ENCODE results near the gene CHIA.

DNA sequence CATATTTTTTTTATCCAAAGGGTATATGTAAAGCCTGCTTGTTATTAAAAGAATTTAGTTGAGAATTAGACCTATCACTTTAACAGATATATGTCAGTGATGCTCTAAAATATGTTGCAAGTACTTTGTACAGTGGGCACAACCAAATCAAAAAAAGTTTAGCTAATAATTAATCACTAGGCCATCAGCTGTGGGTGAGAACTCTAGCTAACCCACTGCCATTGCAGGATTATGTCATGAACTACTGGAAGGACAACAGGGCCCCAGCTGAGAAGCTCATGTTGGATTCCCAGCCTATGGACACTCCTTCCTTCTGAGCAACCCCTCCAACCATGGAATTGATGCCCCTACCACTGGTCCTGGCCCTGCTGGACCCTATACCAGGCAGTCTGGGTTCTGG, 6.8 kb upstream of the CHIA start:
- no peak for TF ChIP-seq EZH2 (IDR thresholded peaks at IDR 0.05; ENCODE audit: borderline replicate concordance)
- TF ChIP-seq, protein P1, sequence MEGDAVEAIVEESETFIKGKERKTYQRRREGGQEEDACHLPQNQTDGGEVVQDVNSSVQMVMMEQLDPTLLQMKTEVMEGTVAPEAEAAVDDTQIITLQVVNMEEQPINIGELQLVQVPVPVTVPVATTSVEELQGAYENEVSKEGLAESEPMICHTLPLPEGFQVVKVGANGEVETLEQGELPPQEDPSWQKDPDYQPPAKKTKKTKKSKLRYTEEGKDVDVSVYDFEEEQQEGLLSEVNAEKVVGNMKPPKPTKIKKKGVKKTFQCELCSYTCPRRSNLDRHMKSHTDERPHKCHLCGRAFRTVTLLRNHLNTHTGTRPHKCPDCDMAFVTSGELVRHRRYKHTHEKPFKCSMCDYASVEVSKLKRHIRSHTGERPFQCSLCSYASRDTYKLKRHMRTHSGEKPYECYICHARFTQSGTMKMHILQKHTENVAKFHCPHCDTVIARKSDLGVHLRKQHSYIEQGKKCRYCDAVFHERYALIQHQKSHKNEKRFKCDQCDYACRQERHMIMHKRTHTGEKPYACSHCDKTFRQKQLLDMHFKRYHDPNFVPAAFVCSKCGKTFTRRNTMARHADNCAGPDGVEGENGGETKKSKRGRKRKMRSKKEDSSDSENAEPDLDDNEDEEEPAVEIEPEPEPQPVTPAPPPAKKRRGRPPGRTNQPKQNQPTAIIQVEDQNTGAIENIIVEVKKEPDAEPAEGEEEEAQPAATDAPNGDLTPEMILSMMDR (IDR thresholded peaks at IDR 0.05; ENCODE audit: poor library complexity) = no peak

Measured in hepatocyte (in vitro differentiated cells).